Activated naive CD4-positive, alpha-beta T cell treated with Interleukin-2 at 50 U/mL for 16 hours (primary cell): ENCODE measurements around the gene ADCY10.
"Not testable (repeated sequence)": the region's sequence is repeated elsewhere in the genome, so short reads cannot be mapped to it uniquely, and the experiment has no call there.

Source experiments
- DNase-seq: peaks from one replicate; pipeline ENCODE4 v3.0.0-alpha.2; 2020

The ADCY10 gene

GRCh38 chr1:167856711-167857418, 57.1 kb downstream of the ADCY10 start:
- no peak for DNase-seq

DNA sequence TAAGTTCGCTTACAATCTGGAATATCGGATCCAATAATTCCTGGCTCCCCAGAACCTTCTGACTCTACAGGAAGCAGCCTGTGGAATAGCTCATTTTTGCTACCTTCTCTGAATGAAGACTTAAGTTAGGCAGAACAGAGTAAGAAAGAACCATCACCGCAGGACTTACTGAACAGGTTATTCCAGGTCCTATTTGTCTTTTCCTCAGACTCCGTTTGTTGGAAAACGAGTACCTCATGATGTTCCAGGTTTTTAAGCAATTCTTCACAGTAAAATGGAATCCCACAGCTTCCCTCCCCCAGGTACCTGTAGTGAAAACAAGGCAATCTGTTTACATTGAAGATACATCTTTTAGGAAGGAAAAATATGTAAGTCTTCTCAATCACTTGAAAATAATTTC, 59.8 kb downstream of the ADCY10 start:
- no peak for DNase-seq

DNA sequence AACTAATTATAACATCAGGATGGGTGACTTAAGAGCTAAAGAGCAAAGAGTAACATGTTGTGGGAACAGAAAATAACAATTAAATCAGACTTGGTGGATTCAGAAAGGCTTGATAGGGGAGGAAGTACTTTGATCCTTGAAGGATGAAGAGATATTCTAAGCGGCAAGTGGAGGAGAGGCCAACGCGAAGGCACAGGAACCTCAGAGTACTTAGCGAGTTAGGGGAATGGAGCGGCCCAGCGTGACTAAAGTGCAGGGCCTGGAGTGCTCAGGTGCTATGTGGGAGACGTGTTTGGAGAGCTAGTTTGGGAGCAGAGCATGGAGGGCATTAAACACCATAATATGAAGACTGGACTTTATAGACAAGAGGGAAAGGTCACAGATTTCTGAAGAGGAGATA, 64.3 kb downstream of the ADCY10 start:
- no peak for DNase-seq

- no peak for DNase-seq
Observed at GRCh38 chr1:167842872-167843271, 71.1 kb downstream of the ADCY10 start.

- no peak for DNase-seq
Observed at GRCh38 chr1:167841530-167841929, 72.4 kb downstream of the ADCY10 start.

DNA sequence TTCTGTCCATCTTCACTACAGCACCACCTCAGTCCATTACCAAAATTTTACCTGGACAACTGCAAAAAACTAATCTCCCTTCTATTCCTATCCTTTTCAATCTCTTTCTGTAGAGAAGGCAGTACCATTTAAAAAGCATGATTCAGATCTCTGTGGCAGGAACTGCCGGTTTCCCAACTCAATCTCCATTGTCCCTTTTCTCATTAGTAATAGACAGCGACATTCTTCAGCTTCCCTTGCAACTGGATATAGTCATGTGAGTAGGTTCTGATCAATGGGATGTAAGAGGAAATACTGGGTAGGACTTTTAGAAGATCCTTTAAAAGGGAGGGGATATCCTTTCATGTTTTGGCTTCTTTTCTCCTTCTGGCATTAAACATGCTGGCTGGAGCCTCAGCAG, 74.9 kb downstream of the ADCY10 start:
- DNase-seq = no peak

- DNase-seq = no peak
Observed at GRCh38 chr1:167837326-167837725, 76.6 kb downstream of the ADCY10 start.

DNA sequence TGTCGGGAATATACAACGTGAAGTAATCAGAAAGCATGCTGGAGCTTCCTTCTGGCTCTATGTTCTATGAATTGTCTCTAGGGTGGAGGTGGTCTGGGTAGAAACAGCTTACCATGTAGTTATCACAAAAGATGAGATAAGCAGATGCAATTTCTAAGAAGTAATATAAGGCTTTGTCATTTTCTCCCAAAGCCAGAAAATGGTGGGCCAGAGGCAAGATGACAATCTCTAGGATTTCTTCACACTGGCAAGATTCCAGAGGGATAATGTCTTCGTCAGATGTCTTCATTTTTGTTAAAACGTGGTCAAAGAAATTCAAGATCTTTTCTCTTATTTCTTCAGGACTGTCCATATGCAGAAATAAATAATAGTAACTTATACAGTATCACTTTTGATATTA, 77.7 kb downstream of the ADCY10 start:
- DNase-seq = no peak

- no peak for DNase-seq
Observed at GRCh38 chr1:167833904-167834303, 80.0 kb downstream of the ADCY10 start.

GRCh38 chr1:167832693-167833092, 81.2 kb downstream of the ADCY10 start:
- no peak for DNase-seq

DNA sequence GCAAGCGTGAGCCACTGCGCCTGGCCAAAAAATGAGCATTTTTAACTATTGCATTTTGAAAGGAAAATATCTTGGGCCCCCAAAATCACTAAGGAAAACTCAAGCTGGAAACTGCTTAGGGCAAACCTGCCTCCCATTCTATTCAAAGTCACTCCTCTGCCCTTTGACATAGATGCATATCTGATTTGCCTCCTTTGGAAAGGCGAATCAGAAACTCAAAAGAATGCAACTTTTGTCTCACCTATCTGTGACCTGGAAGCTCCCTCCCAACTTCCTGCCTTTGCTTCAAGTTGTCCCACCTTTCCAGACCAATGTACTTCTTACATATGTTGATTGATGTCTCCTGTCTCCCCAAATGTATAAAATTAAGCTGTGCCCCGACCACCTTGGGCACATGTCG, 83.3 kb downstream of the ADCY10 start:
- DNase-seq = not testable (repeated sequence)

DNA sequence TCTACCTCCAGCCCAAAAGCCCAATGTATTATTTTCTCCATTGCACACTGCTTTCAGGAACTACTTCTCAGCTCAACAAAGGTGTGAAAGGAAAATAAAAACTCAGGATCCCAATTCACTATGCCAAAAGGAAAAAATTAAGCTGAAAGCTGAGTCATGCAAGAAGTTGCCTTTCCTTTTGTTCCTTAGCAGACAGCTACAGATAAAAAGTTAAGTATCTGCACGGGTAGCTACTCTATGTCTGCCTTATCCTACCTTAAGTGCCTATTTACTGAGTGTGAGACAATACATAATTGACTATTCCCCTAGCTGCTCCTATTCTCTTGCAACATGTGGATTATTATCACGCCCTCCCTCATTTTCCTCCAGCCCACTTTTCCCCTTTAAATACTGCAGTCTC, 84.1 kb downstream of the ADCY10 start:
- no peak for DNase-seq

GRCh38 chr1:167826127-167826526, 87.8 kb downstream of the ADCY10 start:
- DNase-seq = no peak

DNA sequence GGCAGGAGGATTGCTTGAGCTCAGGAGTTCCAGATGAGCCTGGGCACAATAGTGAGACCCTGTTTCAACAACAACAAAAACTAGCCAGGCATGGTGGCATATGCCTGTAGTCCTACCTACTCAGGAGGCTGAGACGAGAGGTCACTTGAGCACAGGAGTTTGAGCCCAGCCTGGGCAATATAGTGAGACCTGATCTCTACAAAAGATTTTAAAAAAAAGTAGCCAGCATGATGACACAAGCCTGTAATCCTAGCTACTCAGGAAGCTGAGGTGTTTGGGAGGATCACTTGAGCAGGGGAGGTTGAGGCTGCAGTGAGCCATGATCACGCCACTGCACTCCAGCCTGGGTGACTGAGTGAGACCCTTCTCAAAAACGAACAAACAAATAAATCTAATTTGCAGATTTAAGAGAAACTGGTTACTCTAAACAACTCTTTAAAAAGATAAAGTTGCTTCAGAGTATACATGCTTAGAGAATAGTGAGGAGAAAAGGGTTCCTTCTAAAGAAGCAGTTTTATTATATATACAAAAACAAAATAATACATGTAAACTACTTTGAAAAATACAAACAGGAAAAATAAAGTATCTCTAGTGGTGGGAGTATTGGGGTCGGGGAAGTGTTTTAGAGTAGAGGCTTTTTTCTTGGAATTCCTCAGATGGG, 88.4 kb downstream of the ADCY10 start:
- DNase-seq = no peak

- DNase-seq = no peak
Observed at GRCh38 chr1:167824163-167824794, 89.7 kb downstream of the ADCY10 start.

GRCh38 chr1:167821969-167822685, 91.8 kb downstream of the ADCY10 start:
- no peak for DNase-seq

DNA sequence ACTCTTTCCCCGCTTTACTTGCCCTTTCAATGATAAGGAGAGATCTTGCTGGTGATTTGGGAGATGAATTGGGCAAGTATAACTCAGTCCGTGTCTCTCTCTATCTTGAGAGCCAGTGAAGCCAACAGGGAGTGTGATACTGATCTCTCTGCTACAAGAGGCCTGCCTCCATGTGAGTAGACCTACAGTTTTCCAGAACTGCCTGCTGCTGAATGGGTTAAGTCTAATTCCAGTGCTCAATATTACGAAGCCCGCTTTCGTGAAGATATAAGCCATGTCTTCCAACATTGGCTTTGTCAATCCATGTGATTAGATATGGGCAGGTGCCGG, 92.6 kb downstream of the ADCY10 start:
- no peak for DNase-seq

DNA sequence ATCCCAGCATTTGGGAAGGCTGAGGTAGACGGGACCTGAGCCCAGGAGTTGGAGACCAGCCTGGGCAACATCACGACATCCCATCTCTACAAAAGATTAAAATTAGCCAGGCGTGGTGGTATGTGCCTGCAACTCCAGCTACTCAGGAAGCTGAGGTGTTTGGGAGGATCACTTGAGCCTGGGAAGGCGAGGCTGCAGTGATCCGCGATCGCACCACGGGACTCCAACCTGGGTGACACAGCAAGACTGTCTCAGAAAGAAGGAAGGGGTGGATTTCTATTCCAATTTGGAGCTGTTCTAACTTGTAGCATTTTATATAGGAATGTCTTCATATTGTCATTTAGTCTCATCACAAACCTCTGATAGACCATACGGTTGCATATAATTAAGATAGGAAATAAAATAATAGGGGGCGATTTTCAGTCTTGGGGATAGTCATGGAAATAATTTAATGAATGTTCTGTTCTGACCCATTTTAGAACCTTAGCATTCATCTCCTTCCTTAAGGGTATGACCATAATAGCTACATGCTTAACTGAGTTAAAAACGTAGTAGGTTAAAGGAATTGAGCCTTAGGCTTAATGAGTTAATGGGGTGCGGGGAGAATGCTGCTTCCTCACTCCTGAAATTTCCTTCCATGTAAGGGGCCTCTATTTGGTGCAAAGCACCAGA, 93.1 kb downstream of the ADCY10 start:
- DNase-seq = no peak

DNA sequence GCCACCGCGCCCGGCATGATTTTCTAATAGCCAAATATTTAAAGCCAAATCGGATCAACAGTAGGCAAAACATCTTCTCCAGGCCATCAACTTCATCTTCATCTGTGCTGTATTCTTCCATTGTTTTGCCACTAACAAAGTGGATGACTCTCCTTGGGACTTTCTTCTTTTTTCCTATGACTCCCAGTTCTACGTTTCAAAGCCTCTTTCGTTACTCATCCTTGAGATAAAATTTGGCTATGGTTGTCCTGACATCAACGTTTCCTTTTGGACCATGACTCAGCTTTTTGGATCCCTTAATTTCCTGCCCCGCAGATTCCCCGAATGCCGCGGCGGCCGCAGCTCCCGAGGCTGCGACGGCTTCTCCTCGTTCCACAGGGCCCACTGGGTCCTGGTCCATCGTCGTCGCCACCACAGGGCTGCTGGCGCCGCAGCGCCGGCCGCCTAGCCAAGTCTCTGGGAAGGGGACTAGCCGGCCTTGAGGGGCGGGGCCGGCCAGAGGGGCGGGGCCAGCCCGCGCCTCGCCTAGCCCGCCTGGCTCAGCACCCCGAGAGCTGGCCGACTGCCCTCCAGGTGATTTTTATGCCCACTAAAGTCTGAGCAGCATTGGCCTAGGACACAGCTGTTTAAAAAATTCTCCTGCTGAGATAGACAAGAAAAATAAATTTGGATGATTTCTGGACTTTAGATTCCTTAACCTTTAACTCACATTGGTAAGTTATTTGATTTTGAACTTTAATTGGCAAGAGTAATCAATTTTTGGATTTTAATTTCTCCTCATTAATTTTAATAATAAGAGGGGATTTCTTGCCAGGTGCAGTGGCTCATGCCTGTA, 93.9 kb downstream of the ADCY10 start:
- peak; percentile 13 for DNase-seq

DNA sequence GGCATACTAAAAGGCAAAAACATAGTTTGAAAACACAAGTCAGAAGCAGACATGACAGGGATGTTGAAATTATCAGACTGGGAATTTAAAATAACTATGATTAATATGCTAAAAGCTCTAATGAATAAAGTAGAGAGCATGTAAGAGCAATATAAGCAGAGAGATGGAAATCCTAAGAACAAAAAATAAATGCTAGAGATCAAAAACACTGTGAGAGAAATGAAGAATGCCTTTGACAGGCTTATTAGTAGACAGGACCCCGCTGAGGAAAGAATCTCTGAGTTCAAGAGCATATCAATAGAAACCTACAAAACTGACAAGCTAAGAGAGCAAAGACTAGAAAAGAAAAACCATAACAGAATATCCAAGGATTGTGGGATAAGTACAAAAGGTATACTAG, 98.3 kb downstream of the ADCY10 start:
- DNase-seq = no peak

DNA sequence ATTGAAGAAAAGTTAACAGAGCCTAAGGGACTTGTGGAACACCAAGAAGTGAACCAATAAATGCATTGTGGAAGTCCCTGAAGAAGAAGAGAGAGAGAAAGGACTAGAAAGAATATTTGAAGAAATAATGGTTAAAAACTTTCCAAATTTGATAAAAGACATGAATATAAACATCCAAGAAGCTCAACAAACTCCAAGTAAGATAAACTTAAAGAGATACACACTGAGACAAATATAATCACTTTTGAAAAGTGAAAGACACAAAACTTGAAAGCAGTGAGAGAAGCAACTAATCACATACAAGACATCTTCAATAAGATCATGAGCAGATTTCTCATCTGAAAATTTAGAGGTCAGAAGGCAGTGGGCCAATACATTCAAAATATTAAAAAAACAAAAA, 101.0 kb downstream of the ADCY10 start:
- no peak for DNase-seq

DNA sequence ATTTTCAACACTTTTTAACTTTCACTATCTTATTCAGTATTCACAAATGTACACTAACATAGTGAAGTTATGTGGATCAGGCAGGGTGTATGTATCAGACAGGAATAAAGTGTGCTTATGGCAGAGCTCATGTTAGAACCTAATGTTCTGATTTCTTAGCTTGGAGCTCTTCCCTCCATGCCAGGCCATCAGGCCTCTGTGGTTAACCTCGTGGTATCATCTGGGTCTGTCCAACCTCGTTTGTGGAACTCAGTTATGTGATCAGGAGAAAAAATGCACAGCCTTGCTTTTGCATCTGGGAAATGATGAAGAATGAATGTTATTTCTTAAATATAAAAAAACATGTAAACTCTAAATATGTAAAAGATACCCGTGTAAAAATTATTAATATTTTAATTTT, 105.2 kb downstream of the ADCY10 start:
- no peak for DNase-seq
